Measurements from ENCODE around the gene OPN4.
A peak's percentile ranks its signal among the peaks of the same experiment; 100 is the strongest.

Gene OPN4

DNA sequence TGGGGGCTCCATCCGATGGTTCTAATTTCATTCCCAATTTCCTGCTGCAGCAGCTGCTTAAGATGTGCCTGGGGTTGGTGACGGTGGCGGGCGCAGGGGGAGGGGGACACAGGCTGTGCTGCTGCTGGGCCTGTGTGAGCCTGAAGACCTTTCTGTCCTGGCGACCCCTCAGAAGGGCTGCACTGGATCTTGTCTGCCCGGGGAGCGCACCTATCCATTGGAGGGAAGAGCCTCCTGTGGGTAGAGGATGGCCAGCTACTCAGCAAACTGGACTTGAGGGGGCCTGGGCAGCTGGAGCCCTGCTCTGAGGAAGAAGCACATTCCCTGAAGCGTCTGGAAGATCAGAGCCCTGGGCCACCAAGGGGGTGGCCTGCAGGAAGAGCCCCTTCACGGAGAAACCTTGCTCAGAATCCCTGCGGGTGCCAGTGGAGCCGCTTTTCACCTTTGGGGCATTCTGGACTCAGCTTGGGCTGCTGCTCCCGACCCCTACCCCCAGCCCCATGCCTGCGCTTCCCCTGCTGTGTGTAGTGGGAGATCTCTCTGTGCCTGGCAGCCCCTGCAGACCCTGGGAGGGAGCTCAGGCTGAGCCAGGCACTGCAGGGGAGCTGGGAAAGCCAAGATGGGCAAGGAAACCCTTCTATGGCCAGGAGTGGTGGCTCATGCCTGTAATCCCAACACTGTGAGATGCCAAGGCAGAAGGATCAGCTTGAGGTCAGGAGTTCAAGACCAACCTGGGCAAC lies 31.7 kb downstream of the OPN4 start:
- no peaks in the 10 kb centered on the region for H3K36me3 ChIP-seq (ENCODE audit: control insufficient read depth, insufficient read depth, low read length, severe bottlenecking)
- peaks cover 22% of the 10 kb centered on the region for H3K4me1 ChIP-seq (ENCODE audit: control insufficient read depth, insufficient read depth, low read length)
- peaks cover 30% of the 10 kb centered on the region for H3K27me3 ChIP-seq (replicated peaks; ENCODE audit: control insufficient read depth, insufficient read depth, low read length)
- H3K9ac ChIP-seq (ENCODE audit: low read length) = no peak overlapping the region
- H3K9me3 ChIP-seq (ENCODE audit: control insufficient read depth, low read length) = no peaks in the 10 kb centered on the region
- no peak for DNase-seq (ENCODE audit: low read depth)
- no peak overlapping the region for H3K4me3 ChIP-seq (ENCODE audit: low read length)

DNA sequence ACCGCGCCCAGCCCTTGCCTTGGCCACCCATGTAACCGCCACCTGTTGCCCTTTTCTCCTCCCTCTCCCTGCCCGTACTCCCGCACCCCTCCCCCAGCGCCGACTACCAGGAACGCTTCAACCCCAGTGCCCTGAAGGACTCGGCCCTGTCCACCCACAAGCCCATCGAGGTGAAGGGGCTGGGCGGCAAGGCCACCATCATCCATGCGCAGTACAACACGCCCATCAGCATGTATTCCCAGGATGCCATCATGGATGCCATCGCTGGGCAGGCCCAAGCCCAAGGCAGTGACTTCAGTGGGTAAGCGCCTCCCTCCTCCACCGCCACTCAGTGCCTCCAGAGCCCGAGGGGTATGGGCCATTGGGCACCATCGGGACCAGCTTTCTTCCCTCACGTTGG lies 32.6 kb downstream of the OPN4 start:
- Histone ChIP-seq H3K36me3 (ENCODE audit: control insufficient read depth, insufficient read depth, low read length, severe bottlenecking) (no peaks in the 10 kb centered on the region), H3K27me3 (replicated peaks; ENCODE audit: control insufficient read depth, insufficient read depth, low read length) (peaks cover 24% of the 10 kb centered on the region), H3K9ac (ENCODE audit: low read length) (no peak overlapping the region), H3K9me3 (ENCODE audit: control insufficient read depth, low read length) (no peaks in the 10 kb centered on the region), H3K4me1 (ENCODE audit: control insufficient read depth, insufficient read depth, low read length) (peaks cover 22% of the 10 kb centered on the region), H3K4me3 (ENCODE audit: low read length) (no peak overlapping the region)
- DNase-seq (ENCODE audit: low read depth) = no peak

DNA sequence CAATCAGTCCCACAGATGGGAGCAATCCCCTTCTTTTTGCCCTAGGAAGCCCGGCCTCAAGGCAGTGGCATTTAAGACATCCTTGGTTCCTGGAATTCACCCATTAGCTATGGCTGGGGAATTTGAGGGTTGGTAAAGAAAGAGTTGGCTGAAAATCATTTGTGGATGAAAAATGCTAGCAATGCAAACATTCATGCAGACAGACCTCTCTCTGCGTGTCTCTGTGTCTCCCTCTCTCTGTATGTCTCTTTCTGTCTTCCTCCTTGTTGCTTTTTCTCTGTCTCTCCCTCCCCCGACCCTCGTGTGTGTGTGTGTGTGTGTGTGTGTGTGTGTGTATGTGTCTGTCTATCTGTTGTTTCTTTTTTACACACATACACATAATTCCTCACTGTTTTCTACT lies 33.4 kb downstream of the OPN4 start:
- Histone ChIP-seq H3K36me3 (ENCODE audit: control insufficient read depth, insufficient read depth, low read length, severe bottlenecking) (no peaks in the 10 kb centered on the region), H3K9ac (ENCODE audit: low read length) (peak overlapping the region; percentile 74), H3K4me3 (ENCODE audit: low read length) (peak overlapping the region; percentile 38), H3K9me3 (ENCODE audit: control insufficient read depth, low read length) (no peaks in the 10 kb centered on the region), H3K27me3 (replicated peaks; ENCODE audit: control insufficient read depth, insufficient read depth, low read length) (peaks cover 21% of the 10 kb centered on the region), H3K4me1 (ENCODE audit: control insufficient read depth, insufficient read depth, low read length) (peaks cover 22% of the 10 kb centered on the region)
- DNase-seq (ENCODE audit: low read depth) = peak; percentile 83

- H3K36me3 ChIP-seq (ENCODE audit: control insufficient read depth, insufficient read depth, low read length, severe bottlenecking) = no peaks in the 10 kb centered on the region
- H3K9me3 ChIP-seq (ENCODE audit: control insufficient read depth, low read length) = no peaks in the 10 kb centered on the region
- peak; percentile 85 for DNase-seq (ENCODE audit: low read depth)
- peaks cover 28% of the 10 kb centered on the region for H3K4me1 ChIP-seq (ENCODE audit: control insufficient read depth, insufficient read depth, low read length)
- peak overlapping the region; percentile 65 for H3K4me3 ChIP-seq (ENCODE audit: low read length)
- H3K9ac ChIP-seq (ENCODE audit: low read length) = peak overlapping the region; percentile 74
- peaks cover 16% of the 10 kb centered on the region for H3K27me3 ChIP-seq (replicated peaks; ENCODE audit: control insufficient read depth, insufficient read depth, low read length)
Measured at GRCh38 chr10:86688398-86688921, 34.1 kb downstream of the OPN4 start.

DNA sequence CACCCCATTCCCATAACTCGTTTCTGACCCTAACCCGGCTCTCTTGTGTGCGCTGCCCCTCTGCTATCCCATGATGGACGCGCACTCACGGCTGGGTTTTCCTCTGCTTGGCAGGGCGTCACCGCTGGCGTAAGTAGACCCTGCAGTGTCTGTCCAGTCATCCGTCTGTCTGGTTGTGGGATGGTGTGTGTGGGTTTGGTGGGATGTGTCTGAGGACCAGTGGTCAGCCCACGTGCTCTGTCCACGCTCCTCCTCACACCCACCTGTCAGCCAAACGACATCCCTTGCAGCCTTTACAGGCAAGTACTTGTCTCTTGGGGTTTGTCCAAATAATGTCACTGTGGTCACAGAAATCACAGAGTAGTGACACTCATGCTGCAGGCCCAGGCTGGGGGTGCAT lies 34.8 kb downstream of the OPN4 start:
- H3K27me3 ChIP-seq (replicated peaks; ENCODE audit: control insufficient read depth, insufficient read depth, low read length) = peaks cover 13% of the 10 kb centered on the region
- no peak for DNase-seq (ENCODE audit: low read depth)
- no peaks in the 10 kb centered on the region for H3K9me3 ChIP-seq (ENCODE audit: control insufficient read depth, low read length)
- no peak overlapping the region for H3K9ac ChIP-seq (ENCODE audit: low read length)
- H3K36me3 ChIP-seq (ENCODE audit: control insufficient read depth, insufficient read depth, low read length, severe bottlenecking) = no peaks in the 10 kb centered on the region
- H3K4me3 ChIP-seq (ENCODE audit: low read length) = no peak overlapping the region
- peaks cover 35% of the 10 kb centered on the region for H3K4me1 ChIP-seq (ENCODE audit: control insufficient read depth, insufficient read depth, low read length)

DNA sequence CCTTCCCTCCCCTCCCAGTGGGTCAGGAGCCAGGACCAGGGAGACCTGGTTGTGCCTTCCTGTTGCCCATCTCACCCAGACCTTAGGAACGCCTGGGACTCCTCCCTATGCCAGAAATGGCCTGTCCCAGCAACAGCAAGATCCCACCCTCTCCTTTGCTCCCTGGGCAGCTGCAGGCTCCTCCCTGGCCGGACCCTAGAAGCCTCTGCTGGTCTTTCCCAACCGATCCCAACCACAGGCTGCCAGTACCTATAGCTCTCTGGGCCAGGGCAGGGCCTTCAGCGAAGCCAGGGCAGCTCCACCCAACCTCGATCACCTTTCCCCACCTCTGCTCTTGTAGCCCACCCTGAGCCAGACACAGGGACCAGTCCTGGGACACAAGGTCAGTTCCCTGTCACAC lies 35.9 kb downstream of the OPN4 start:
- no peak for DNase-seq (ENCODE audit: low read depth)
- Histone ChIP-seq H3K36me3 (ENCODE audit: control insufficient read depth, insufficient read depth, low read length, severe bottlenecking) (no peaks in the 10 kb centered on the region), H3K9me3 (ENCODE audit: control insufficient read depth, low read length) (no peaks in the 10 kb centered on the region), H3K4me1 (ENCODE audit: control insufficient read depth, insufficient read depth, low read length) (peaks cover 31% of the 10 kb centered on the region), H3K9ac (ENCODE audit: low read length) (no peak overlapping the region), H3K4me3 (ENCODE audit: low read length) (no peak overlapping the region), H3K27me3 (replicated peaks; ENCODE audit: control insufficient read depth, insufficient read depth, low read length) (peaks cover 7% of the 10 kb centered on the region)

DNA sequence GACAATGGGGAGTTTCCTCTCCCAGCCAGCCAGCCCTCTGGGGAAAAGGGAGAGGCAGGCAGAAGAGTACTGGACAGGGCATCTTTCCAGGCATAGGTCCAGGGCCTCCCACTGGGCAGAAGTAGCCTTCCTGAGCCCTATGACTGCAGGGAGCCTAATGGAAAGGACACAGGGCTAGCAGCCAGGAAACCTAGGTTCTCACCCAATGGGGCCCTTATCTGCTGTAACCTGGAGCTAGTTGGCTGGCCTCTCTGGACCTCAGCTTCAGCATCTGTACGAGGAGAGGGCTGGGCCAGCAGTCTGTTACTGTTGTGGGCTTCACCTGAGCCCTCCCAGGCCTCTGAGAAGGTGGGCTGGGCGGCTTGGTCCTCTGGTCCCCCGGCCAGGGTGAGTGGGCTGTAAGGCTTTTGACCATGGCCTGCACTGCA lies 36.3 kb downstream of the OPN4 start:
- no peak overlapping the region for H3K4me3 ChIP-seq (ENCODE audit: low read length)
- H3K27me3 ChIP-seq (replicated peaks; ENCODE audit: control insufficient read depth, insufficient read depth, low read length) = peaks cover 2% of the 10 kb centered on the region
- H3K4me1 ChIP-seq (ENCODE audit: control insufficient read depth, insufficient read depth, low read length) = peaks cover 31% of the 10 kb centered on the region
- H3K36me3 ChIP-seq (ENCODE audit: control insufficient read depth, insufficient read depth, low read length, severe bottlenecking) = no peaks in the 10 kb centered on the region
- H3K9me3 ChIP-seq (ENCODE audit: control insufficient read depth, low read length) = no peaks in the 10 kb centered on the region
- H3K9ac ChIP-seq (ENCODE audit: low read length) = no peak overlapping the region
- DNase-seq (ENCODE audit: low read depth) = no peak

- Histone ChIP-seq H3K9me3 (ENCODE audit: control insufficient read depth, low read length) (no peaks in the 10 kb centered on the region), H3K9ac (ENCODE audit: low read length) (no peak overlapping the region), H3K27me3 (replicated peaks; ENCODE audit: control insufficient read depth, insufficient read depth, low read length) (no peaks in the 10 kb centered on the region), H3K4me1 (ENCODE audit: control insufficient read depth, insufficient read depth, low read length) (peaks cover 31% of the 10 kb centered on the region), H3K36me3 (ENCODE audit: control insufficient read depth, insufficient read depth, low read length, severe bottlenecking) (no peaks in the 10 kb centered on the region), H3K4me3 (ENCODE audit: low read length) (no peak overlapping the region)
- DNase-seq (ENCODE audit: low read depth) = no peak
Measured at GRCh38 chr10:86691333-86692022, 37.1 kb downstream of the OPN4 start.

DNA sequence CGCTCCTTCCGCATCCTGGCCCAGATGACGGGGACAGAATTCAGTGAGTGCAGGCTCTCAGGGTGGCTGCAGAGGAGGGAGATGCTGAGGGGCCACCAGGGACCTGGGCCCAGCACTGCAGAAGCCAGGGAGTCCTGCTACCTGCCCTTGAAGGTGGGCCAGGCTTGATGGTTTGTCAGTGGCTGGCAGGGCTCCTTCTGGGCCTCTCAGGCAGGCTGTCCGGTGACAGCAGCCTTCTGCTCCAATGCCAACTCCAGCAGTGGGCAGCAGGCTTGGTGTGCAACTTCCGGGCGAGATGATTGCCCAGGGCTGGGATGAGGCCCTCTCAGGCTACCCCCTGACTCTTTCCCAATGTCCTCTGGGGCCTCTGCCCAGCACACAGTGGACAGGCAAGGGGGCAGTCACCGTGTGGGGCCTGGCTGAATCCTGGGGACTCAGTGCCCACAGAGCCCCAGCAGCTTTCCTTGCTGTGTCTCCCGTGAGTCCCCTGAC lies 37.7 kb downstream of the OPN4 start:
- no peak for DNase-seq (ENCODE audit: low read depth)
- Histone ChIP-seq H3K4me3 (ENCODE audit: low read length) (no peak overlapping the region), H3K9me3 (ENCODE audit: control insufficient read depth, low read length) (no peaks in the 10 kb centered on the region), H3K9ac (ENCODE audit: low read length) (no peak overlapping the region), H3K36me3 (ENCODE audit: control insufficient read depth, insufficient read depth, low read length, severe bottlenecking) (no peaks in the 10 kb centered on the region), H3K4me1 (ENCODE audit: control insufficient read depth, insufficient read depth, low read length) (peaks cover 31% of the 10 kb centered on the region), H3K27me3 (replicated peaks; ENCODE audit: control insufficient read depth, insufficient read depth, low read length) (no peaks in the 10 kb centered on the region)

DNA sequence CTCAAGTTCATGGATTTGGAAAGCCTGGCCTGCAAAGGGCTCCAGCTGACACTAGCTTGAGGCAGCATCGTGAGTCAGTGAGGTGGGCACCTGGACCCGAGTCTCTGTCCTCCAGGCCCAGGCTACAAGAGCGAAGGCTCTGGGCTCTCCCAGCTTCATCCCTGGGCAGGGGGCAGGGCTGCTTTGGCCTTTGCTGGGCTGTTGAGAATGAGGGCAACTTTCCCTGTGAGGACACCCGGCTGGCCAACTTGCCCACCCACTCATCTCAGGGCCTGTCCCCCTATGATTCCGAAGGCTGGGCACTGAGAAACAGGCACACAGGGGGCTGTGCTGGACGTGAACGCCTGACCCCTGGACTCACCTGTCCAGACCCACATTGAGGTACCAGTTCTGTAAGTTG lies 38.3 kb downstream of the OPN4 start:
- DNase-seq (ENCODE audit: low read depth) = no peak
- no peaks in the 10 kb centered on the region for H3K9me3 ChIP-seq (ENCODE audit: control insufficient read depth, low read length)
- no peaks in the 10 kb centered on the region for H3K36me3 ChIP-seq (ENCODE audit: control insufficient read depth, insufficient read depth, low read length, severe bottlenecking)
- no peak overlapping the region for H3K9ac ChIP-seq (ENCODE audit: low read length)
- peaks cover 27% of the 10 kb centered on the region for H3K4me1 ChIP-seq (ENCODE audit: control insufficient read depth, insufficient read depth, low read length)
- no peaks in the 10 kb centered on the region for H3K27me3 ChIP-seq (replicated peaks; ENCODE audit: control insufficient read depth, insufficient read depth, low read length)
- no peak overlapping the region for H3K4me3 ChIP-seq (ENCODE audit: low read length)

DNA sequence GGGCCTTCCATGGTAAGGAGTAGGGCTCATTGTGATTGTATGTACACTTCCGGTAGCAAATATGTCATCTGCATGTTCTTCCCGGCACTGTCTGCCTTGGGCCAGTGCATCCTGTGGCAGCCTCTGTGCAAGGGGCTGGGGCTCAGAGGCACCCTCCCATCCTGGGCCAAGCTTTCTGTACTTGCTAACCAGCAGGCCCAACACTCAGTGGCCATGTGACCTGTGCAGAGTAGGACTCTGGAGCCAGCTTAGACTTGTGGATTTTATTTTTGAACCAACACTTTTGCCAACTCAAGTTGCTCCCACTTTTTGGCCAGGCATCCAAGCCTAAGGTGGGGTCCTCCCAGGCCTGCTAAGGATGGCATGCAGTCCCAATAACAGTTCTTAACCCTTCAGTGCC lies 38.9 kb downstream of the OPN4 start:
- Histone ChIP-seq H3K4me1 (ENCODE audit: control insufficient read depth, insufficient read depth, low read length) (peaks cover 21% of the 10 kb centered on the region), H3K36me3 (ENCODE audit: control insufficient read depth, insufficient read depth, low read length, severe bottlenecking) (no peaks in the 10 kb centered on the region), H3K9ac (ENCODE audit: low read length) (no peak overlapping the region), H3K9me3 (ENCODE audit: control insufficient read depth, low read length) (no peaks in the 10 kb centered on the region), H3K27me3 (replicated peaks; ENCODE audit: control insufficient read depth, insufficient read depth, low read length) (no peaks in the 10 kb centered on the region), H3K4me3 (ENCODE audit: low read length) (no peak overlapping the region)
- no peak for DNase-seq (ENCODE audit: low read depth)
